NCI-H526 (cell line): ENCODE measurements around the gene FXYD3.

Source experiments
- DNase-seq, 2 experiments: peaks; one replicate each; lab custom pipeline; 2025; lab: John Stamatoyannopoulos, UW

FXYD3 gene

DNA sequence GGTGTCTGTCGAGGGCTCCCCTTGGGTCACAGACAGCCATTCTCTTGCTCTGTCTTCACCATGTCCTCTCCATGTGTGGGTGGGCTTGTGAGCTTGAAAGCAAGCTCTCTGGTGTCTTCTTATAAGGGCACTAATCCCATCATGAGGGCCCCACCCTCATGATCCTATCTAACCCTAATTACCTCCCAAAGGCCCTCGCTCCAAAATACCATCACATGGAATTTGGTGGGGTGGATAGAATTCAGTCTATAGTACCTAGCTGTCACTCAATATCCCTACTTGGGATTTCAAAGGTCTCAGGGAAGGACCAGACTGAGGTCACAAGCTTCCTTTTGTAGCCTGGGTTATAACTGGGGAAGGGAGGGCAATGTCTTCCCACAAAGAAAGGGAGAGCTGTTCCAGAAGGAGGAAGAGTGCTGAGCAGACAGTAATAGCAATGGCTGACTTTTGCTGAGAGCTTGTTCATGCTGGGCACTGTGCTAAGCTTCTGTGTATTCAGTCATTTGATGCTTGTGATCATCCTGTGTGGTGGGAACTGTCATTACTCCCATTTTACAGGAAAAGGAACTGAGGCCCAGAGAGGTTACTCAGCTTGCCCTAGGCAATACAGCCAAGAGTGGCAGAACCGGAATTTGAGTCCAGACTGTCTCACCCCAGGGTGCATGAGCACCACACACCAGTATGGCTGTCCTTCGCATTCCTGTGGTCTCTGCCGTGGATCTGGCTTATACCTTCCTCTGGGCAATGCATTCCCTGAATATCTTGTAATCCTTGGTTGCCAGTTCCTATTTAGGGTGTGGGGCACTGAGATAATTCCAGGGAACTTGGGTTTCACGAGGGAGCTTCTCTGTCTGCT, 47.1 kb downstream of the FXYD3 start:
- DNase-seq, result no peak

DNA sequence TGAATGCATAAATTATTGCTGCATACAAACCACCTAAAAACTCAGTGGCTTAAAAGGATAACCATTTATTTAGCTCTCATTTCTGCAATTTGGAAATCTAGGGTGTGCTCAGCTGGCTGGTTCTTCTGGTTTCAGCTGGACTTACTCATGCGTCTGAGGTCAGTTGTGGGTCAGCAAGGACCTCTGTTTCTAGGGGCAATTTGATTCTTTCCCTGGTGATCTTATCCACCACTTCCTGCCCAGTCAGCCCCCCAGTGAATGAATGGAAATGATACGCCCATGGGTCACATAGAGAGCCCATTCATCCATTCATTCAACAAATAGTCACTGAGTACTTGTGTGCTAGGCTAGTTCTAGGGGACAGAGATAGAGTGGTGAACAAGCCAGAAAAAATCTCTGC, 48.8 kb downstream of the FXYD3 start:
- DNase-seq, result no peak

DNA sequence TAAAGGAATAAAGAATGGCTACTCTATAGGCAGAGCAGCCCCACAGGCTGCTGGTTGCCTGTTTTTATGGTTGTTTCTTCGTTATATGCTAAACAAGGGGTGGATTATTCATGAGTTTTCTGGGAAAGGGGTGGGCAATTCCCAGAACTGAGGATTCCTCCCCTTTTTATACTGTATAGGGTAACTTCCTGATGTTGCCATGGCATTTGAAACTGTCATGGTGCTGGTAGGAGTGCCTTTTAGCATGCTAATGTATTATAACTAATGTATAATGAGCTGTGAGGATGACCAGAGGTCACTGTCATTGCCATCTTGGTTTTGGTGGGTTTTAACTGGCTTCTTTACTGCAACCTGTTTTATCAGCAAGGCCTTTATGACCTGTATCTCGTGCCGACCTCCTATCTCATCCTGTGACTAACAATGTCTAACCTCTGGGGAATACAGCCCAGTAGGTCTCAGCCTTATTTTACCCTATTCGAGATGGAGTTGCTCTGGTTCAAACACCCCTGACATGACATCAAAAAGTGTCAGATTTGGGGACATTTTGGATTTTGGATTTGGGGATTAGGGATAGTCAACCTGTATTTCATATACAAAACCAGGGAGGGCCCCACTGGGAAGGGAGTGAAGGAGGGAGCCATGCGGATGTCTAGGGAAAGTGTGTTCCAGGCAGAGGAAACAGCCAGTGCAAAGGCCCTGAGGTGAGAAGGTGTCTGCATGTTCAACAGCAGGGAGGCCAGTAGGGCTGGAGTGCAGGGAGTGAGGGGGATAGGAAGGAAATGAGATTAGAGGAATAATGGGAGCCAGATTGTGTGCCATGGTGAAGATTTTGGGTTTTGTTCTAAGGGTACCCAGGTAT, 49.8 kb downstream of the FXYD3 start:
- no peak for DNase-seq

DNA sequence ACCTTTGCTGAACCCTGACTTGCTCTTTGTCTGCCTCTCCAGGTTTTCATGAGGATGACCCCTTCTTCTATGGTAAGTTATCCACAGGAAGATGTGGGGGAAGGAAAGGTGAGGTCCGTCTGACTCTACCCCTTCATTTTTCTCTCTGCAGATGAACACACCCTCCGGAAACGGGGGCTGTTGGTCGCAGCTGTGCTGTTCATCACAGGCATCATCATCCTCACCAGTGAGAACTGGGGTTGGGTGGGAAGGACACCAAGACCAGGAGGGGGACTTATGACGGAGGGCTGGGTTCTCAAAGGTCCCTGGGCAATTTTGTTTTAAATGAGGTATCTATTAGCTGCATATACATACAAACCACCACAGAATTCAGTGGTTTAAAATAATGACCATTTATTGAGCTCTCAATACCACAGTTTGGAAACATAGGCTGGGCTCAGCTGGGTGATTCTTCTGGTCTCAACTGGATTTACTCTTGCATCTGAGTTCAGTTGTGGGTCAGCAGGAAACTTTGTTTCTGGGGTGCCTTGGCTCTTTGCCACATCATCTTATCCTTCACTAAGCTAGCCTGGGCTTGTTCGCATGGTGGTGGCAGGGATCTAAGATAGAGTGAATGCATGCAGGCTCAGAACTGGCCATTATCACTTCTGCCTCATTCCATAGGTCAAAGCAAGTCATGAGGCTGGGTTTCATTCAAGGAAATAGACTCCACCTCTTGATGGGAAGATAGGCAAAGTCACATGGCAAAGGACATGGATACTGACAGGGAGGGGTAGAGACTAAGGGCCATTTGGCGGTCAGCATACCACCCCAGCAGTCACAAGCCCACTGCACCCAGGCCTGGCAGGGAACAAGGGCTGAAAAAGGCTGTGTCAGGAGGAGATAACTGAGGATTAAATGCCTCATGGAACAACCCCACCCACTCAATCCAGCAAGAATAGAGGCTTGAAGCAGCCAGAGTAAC, 50.8 kb downstream of the FXYD3 start:
- DNase-seq, result no peak

DNA sequence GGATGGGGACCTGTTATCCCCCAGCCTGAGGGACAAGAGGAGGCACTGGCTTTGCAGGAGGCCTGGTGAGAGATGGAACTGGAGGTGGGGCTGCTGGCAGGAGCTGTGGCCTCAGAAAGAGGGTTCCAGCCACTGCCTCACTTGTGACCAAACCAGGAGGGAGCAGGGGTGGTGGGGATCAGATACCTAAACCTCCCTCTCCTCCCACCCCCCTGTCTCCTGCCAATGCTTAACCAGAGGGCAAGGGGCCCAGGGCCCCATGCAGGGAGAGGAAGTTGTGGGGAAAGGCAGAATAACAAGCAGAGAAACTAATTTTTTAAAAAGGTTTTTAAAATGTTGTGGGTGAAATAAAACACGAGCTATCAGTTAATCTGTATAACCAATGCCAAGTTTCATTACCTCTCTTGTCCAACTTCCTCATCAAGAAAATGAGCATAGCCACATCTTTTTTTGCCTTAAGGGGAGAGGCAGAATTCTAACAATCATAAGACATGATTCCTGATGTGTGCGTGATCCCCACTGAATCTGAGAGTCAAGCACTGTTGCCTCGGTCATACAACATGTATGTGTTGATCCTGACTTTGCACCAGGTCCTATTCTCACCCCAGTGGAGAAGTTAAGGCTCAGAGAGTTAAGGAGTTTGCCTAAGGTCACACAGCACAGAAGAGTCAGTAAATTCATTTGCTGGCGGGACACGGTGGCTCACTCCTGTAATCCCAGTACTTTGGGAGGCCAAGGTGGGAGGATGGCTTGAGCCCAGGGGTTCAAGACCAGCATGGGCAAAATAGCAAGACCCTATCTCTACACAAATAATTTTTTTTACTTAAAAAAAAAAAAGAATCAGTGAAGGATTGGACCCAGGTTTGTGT, 51.9 kb downstream of the FXYD3 start:
- DNase-seq, result no peak

DNA sequence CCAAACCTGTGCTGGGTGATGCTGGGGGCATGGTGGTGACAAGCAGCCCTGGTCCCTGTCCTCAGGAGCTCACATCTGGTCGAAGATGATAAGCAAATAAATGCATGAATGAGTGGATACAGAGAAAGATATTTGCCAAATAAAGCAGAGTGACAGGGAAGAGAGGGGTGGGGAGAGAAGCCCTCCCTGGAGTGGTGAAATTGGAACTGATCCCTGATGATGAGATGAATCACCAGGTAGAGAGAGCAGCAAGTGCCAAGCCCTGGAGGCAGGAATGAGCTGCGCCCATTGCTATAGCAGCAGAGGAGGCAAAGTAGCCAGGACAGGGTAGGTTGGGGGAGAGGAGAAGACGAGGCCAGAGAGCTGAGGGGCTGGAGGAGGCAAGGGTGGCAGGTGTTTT, 52.6 kb downstream of the FXYD3 start:
- no peak for DNase-seq

DNA sequence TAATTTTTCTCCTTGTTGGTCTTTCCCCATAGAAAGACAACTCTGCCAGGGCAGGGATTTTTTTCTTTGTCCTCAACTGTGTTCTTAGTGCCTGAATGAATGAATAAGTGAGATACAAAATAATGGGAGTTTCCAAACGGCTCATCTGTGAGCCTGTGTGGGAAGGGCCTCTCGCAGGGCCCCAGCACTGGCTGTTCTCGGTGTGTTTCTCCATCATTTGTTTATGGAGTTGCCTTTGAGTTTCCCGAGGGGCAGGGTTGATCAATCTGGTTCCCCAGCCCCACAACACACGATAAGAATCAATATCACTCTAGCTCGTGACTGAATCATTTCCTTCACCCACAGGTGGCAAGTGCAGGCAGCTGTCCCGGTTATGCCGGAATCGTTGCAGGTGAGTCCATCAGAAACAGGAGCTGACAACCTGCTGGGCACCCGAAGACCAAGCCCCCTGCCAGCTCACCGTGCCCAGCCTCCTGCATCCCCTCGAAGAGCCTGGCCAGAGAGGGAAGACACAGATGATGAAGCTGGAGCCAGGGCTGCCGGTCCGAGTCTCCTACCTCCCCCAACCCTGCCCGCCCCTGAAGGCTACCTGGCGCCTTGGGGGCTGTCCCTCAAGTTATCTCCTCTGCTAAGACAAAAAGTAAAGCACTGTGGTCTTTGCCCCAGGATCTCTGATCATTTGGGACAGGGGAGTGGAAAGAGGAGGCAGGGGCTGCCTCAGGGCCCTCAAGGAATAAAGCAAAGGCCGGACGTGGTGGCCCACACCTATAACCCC, 53.8 kb downstream of the FXYD3 start:
- DNase-seq, result no peak

DNA sequence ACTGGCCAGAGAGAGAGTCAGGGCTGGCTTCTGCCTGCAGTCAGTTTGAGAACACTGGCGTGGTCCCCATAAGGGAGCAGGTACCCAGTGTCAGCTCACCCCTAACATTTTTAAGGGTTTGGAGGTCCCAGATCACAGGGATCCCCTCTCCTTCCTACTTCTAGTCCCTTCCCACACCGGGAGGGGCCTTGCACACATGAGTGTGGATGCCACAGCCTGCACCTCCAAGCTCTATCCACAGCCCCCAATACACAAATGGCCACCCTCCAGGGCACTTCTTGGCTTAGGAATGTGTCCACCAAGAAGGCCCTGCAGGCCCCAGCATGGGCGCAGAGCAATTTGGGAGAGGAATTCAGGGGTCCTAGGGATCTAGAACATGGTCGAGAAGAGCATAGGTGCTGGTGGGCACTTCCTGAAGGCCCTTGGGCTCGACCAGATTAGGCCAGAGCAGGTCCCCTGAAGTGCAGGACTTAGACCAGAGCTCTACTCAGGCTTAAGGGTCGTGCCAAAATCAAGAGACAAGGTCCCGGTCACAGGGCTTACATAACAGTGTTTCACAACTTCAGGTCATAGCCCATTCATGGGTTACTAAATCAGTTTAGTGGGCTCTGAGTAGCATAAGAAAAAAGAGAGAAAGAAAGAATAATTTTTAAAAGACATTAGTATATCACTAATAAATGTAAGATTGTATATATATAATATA, 54.9 kb downstream of the FXYD3 start:
- no peak for DNase-seq

DNA sequence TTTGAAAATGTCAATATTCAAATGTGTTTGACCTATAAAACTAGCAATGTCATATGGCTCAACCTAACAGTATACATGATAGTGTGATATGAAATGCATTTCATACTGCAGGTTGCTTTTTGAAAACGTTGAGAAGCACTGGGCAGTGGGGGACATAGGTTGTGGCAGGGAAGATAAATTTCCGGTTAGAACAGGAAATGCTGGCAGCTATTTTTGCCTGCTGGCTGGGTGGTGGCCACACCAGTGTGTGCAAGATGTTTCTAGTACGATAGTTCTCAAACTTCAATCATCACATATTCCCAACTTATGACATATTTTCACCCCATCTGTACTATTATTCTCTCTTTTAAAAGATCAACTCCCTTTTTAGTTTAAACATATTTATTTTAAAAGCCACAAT, 56.1 kb downstream of the FXYD3 start:
- no peak for DNase-seq
